HepG2 (cell line): ENCODE measurements around the gene ESRRB. TPM values are rescaled to one million over a fixed set of nuclear protein-coding genes. Genes with fewer than 3 reads are reported as not detected.

Source experiments
- ATAC-seq: fragments of 200-7000 bp; cut with Tn5 transposase; 3 replicates; pipeline ENCODE4 v1.9.1; 2020; ENCODE audit warnings: mild to moderate bottlenecking, moderate library complexity
- BruUV-seq: library from RNA; stranded (reverse); fragments of 400-500 nt; replicated peaks from 2 replicates; lab custom pipeline; 2021; lab: Mats Ljungman, UMichigan
- CTCF ChIA-PET: fragments of 300-600 bp; formaldehyde crosslinking; extraction: SDS; loops from one replicate; lab custom pipeline; 2021; ENCODE audit warnings: low total read pairs, inconsistent platforms, low intra/inter-chr PET ratio; lab: Yijun Ruan, JAX
- POLR2A ChIA-PET: fragments of 350-600 bp; sonication (Branson Sonifier 250); formaldehyde crosslinking; loops from one replicate; lab custom pipeline; 2020; ENCODE audit warnings: antibody characterized with exemption, inconsistent platforms; lab: Yijun Ruan, JAX
- DNase-seq: peaks from one replicate; pipeline ENCODE4 v3.0.0-alpha.2; 2015; ENCODE audit warnings: low spot score
- FAIRE-seq: peaks from 3 replicates; lab custom pipeline; 2011; peaks lifted over from hg19 to GRCh38; lab: Jason Lieb, UNC
- H2AFZ ChIP-seq: one replicate; pipeline ENCODE4 v1.6.1; 2011; ENCODE audit warnings: low read length, inconsistent platforms
- H3K27ac ChIP-seq: fragments of 300-600 bp; 3 replicates; pipeline ENCODE4 v1.8.0; 2011; ENCODE audit warnings: mixed run types, mild to moderate bottlenecking, mixed read lengths, low read length, inconsistent platforms; ENCODE audit not compliant: insufficient read depth; ENCODE audit errors: extremely low read length
- H3K27me3 ChIP-seq, 2 experiments: fragments of 200-600 bp in 1 of 2; 2 replicates in 1 of 2; 3 replicates in 1 of 2; pipeline versions ENCODE4 v1.6.0 to v1.8.0; 2011; ENCODE audit warnings: low read length in 2 of 2, mild to moderate bottlenecking in 2 of 2, moderate library complexity in 2 of 2, inconsistent platforms in 1 of 2; ENCODE audit not compliant: insufficient read depth in 2 of 2, control insufficient read depth in 1 of 2
- H3K36me3 ChIP-seq, 2 experiments: fragments of 200-600 bp in 1 of 2; replicated peaks in 1 of 2; 2 replicates in 1 of 2; 3 replicates in 1 of 2; pipeline versions ENCODE4 v1.5.1 to v1.8.0; 2011; ENCODE audit warnings: low read length in 2 of 2, inconsistent platforms in 1 of 2; ENCODE audit not compliant: insufficient read depth in 2 of 2, control insufficient read depth in 1 of 2
- H3K4me1 ChIP-seq: 2 replicates; pipeline ENCODE4 v1.5.1; 2012; ENCODE audit warnings: low read length, inconsistent platforms; ENCODE audit not compliant: insufficient read depth
- H3K4me2 ChIP-seq: 2 replicates; pipeline ENCODE4 v1.6.0; 2011; ENCODE audit warnings: low read depth, low read length, inconsistent platforms
- H3K4me3 ChIP-seq, 3 experiments: fragments of 200-600 bp in 1 of 3; sonication (generic), shearing (Covaris generic) in 1 of 3; replicated peaks in 1 of 3; 2 replicates each; pipeline ENCODE4 v1.5.1; 2011 to 2016; ENCODE audit warnings: low read length in 3 of 3, inconsistent platforms in 2 of 3, low read depth in 2 of 3, mild to moderate bottlenecking in 2 of 3, control low read depth in 1 of 3, mixed read lengths in 1 of 3; ENCODE audit not compliant: insufficient read depth in 1 of 3
- H3K79me2 ChIP-seq: one replicate; pipeline ENCODE4 v1.6.1; 2011; ENCODE audit warnings: low read length, inconsistent platforms; ENCODE audit not compliant: insufficient read depth
- H3K9ac ChIP-seq: 2 replicates; pipeline ENCODE4 v1.6.0; 2011; ENCODE audit warnings: mild to moderate bottlenecking, low read depth, low read length, inconsistent platforms; ENCODE audit not compliant: insufficient read depth
- H3K9me3 ChIP-seq: 2 replicates; pipeline ENCODE4 v1.5.1; 2012; ENCODE audit warnings: mild to moderate bottlenecking, low read length
- H4K20me1 ChIP-seq: 2 replicates; pipeline ENCODE4 v1.6.0; 2011; ENCODE audit warnings: inconsistent platforms, mild to moderate bottlenecking, low read length, moderate library complexity; ENCODE audit not compliant: insufficient read depth
- CAMTA2 ChIP-seq: sonication (generic); formaldehyde crosslinking; IDR thresholded peaks from 2 replicates; pipeline ENCODE4 v1.4.0; 2020; ENCODE audit warnings: mild to moderate bottlenecking, missing genetic modification reagents, borderline replicate concordance
- CREB3 ChIP-seq: sonication (generic); formaldehyde crosslinking; IDR thresholded peaks from 2 replicates; pipeline ENCODE4 v1.5.0; 2020; ENCODE audit warnings: missing genetic modification reagents
- DPF2 ChIP-seq: sonication (generic); formaldehyde crosslinking; IDR thresholded peaks from 2 replicates; pipeline ENCODE4 v1.4.0; 2020; ENCODE audit warnings: mild to moderate bottlenecking, low read depth, missing genetic modification reagents, borderline replicate concordance
- ELF1 ChIP-seq: sonication (generic); formaldehyde crosslinking; IDR thresholded peaks from 2 replicates; pipeline ENCODE4 v1.4.0; 2020; ENCODE audit warnings: missing genetic modification reagents
- FIP1L1 ChIP-seq: fragments of 200-400 bp; formaldehyde crosslinking; IDR thresholded peaks from 2 replicates; pipeline ENCODE4 v1.6.1; 2018; ENCODE audit warnings: low read depth, mild to moderate bottlenecking, low read length, moderate library complexity, borderline replicate concordance; ENCODE audit not compliant: insufficient read depth
- JUN ChIP-seq: sonication (generic); formaldehyde crosslinking; IDR thresholded peaks from 2 replicates; pipeline ENCODE4 v1.4.0; 2020; ENCODE audit warnings: mild to moderate bottlenecking, missing genetic modification reagents
- NKX3-1 ChIP-seq: sonication (generic); formaldehyde crosslinking; IDR thresholded peaks from 2 replicates; pipeline ENCODE4 v1.5.0; 2020; ENCODE audit warnings: missing genetic modification reagents
- PCBP1 ChIP-seq: fragments of 200-400 bp; formaldehyde crosslinking; IDR thresholded peaks from 2 replicates; pipeline ENCODE4 v1.6.1; 2017; ENCODE audit warnings: mild to moderate bottlenecking, low read depth, low read length, borderline replicate concordance
- SIN3B ChIP-seq: fragments of 150-350 bp; IDR thresholded peaks from 2 replicates; pipeline ENCODE4 v1.6.1; 2014; ENCODE audit warnings: low read length
- SMAD9 ChIP-seq: sonication (generic); formaldehyde crosslinking; IDR thresholded peaks from 2 replicates; pipeline ENCODE4 v1.5.1; 2020; ENCODE audit warnings: mild to moderate bottlenecking, missing genetic modification reagents
- TCF7L2 ChIP-seq: IDR thresholded peaks from 2 replicates; pipeline ENCODE4 v1.6.1; 2011; ENCODE audit warnings: mild to moderate bottlenecking, low read depth, low read length, moderate library complexity
- ZBTB10 ChIP-seq: sonication (generic); formaldehyde crosslinking; IDR thresholded peaks from 2 replicates; pipeline ENCODE4 v1.4.0; 2020; ENCODE audit warnings: missing genetic modification reagents, borderline replicate concordance
- ZNF264 ChIP-seq: sonication (generic); formaldehyde crosslinking; IDR thresholded peaks from 2 replicates; pipeline ENCODE4 v1.4.0; 2020; ENCODE audit warnings: missing genetic modification reagents
- ZNF564 ChIP-seq: sonication (generic); formaldehyde crosslinking; IDR thresholded peaks from 2 replicates; pipeline ENCODE4 v1.8.1; 2023; ENCODE audit warnings: mild to moderate bottlenecking, missing genetic modification reagents
- ZNF570 ChIP-seq: sonication (generic); formaldehyde crosslinking; IDR thresholded peaks from 2 replicates; pipeline ENCODE4 v1.4.0; 2020; ENCODE audit warnings: mild to moderate bottlenecking, missing genetic modification reagents, borderline replicate concordance
- ZNF619 ChIP-seq: sonication (generic); formaldehyde crosslinking; IDR thresholded peaks from 2 replicates; pipeline ENCODE4 v1.4.0; 2020; ENCODE audit warnings: mild to moderate bottlenecking, missing genetic modification reagents
- ZNF816 ChIP-seq: sonication (generic); formaldehyde crosslinking; IDR thresholded peaks from 2 replicates; pipeline ENCODE4 v1.8.0; 2022; ENCODE audit warnings: missing genetic modification reagents, mild to moderate bottlenecking, borderline replicate concordance
- ZNF839 ChIP-seq: sonication (generic); formaldehyde crosslinking; IDR thresholded peaks from 2 replicates; pipeline ENCODE4 v1.4.0; 2020; ENCODE audit warnings: missing genetic modification reagents, mild to moderate bottlenecking, borderline replicate concordance
- WGBS: methylation state at CpG from one replicate; pipeline ENCODE4 v1.1.6; 2017; ENCODE audit warnings: low lambda C conversion rate; 5-methylcytosine and 5-hydroxymethylcytosine counted together
- in situ Hi-C: cut with HindIII; loops from 2 replicates; pipeline ENCODE4 v1.10.0; 2017; ENCODE audit warnings: low pct_unique_long_range_greater_than_20kb; ENCODE audit not compliant: extremely low pct_ligation_motif_present
- intact Hi-C: fragments of 100-400 bp; cut with micrococcal nuclease; formaldehyde crosslinking; loops from one replicate; pipeline ENCODE4 v1.10.0; 2022; ENCODE audit not compliant: unreplicated experiment
- polyA plus RNA-seq, 8 experiments: library from polyadenylated mRNA; depleted of rRNA in 3 of 8; stranded (reverse) in 7 of 8; unstranded in 1 of 8; fragments of >200 nt; fragmentation: Illumina TruSeq in 4 of 8; extraction: Trizol in 4 of 8; gene quantifications; 2 replicates each; pipeline versions ENCODE4 v1.2.1 to v1.2.3, GENCODE V29; 2011 to 2016; ENCODE audit warnings: low read depth in 4 of 8, missing spikeins in 1 of 8, mixed read lengths in 1 of 8; ENCODE audit not compliant: insufficient read depth in 1 of 8
- total RNA-seq, 5 experiments: library from RNA; depleted of rRNA; stranded (reverse); fragments of >200 nt; fragmentation: Illumina TruSeq; extraction: Trizol; gene quantifications; 2 replicates each; pipeline ENCODE4 v1.2.3, GENCODE V29; 2016; ENCODE audit warnings: low read depth in 1 of 5

ESRRB gene
- total and polyA plus RNA-seq, 2 of the 13 experiments (the other 11 are each of a cell fraction or from before 2014, with no cell fraction given): 0.04 to 0.33 TPM

- ChIA-PET POLR2A (no interaction called here), CTCF (no interaction called here)
- H3K36me3 ChIP-seq: no peaks in the 10 kb centered on the region
- TF ChIP-seq ZNF816 (CRISPR knock-in tag) (no peak), SMAD9 (CRISPR knock-in tag) (no peak), ZNF839 (CRISPR knock-in tag) (no peak), TCF7L2 (no peak), ZNF264 (CRISPR knock-in tag) (no peak), ZNF619 (CRISPR knock-in tag) (no peak), CREB3 (CRISPR knock-in tag) (no peak), NKX3-1 (CRISPR knock-in tag) (no peak), CAMTA2 (CRISPR knock-in tag) (no peak), ELF1 (no peak), JUN (CRISPR knock-in tag) (no peak), DPF2 (CRISPR knock-in tag) (no peak), FIP1L1 (no peak), ZNF564 (CRISPR knock-in tag) (no peak), ZNF570 (CRISPR knock-in tag) (no peak), PCBP1 (no peak), ZBTB10 (no peak), SIN3B (no peak)
- intact Hi-C loops (no loop called here), in situ Hi-C loops (no loop called here)
- no peak overlapping the region for H3K27ac ChIP-seq
- no TSS peak for BruUV-seq
- no peak overlapping the region for H2AFZ ChIP-seq
- DNase-seq: no peak
- H3K4me1 ChIP-seq: no peaks in the 10 kb centered on the region
- no peak overlapping the region for H3K9ac ChIP-seq
- H3K4me3 ChIP-seq: no peak overlapping the region
- H3K4me2 ChIP-seq: no peak overlapping the region
- no peak for ATAC-seq
- no peaks in the 10 kb centered on the region for H4K20me1 ChIP-seq
- 62% methylated on average over 10 of the region's 33 CpGs for WGBS
- no peaks in the 10 kb centered on the region for H3K9me3 ChIP-seq
- H3K27me3 ChIP-seq: no peaks in the 10 kb centered on the region; a peak in 2 of 5 replicates
- FAIRE-seq: no peak
- H3K79me2 ChIP-seq: no peaks in the 10 kb centered on the region
Observed at GRCh38 chr14:76439237-76439775, 63.4 kb downstream of the ESRRB start.
